GM21529 (cell line): ENCODE data around the gene SND1.
A peak's percentile ranks its signal among the peaks of the same experiment; 100 is the strongest.

ENCODE experiments used
- ATAC-seq: cut with Tn5 transposase; IDR thresholded peaks from one replicate; pipeline ENCODE4 v1.9.1; 2021; ENCODE audit not compliant: unreplicated experiment

The SND1 gene

DNA sequence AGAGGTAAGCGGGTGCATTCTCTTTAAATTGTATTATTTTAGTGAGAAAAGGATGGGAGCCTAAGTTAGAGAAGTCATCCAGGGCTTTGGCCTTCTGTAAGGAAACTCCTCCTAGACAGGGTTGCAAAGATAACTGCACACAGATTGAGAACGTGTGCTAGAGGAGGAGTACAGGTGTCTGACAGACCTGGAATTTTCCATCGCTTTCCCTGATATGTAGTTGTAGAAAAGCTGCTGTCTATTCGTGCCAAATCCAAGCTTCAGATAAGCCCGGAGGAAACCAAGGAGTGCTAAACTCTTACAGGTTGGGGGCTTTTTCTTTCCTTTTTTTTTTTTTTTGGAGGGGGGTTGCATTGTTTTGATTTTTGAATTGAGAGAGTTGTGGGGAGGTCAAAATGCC lies 356.1 kb downstream of the SND1 start:
- ATAC-seq: no peak

DNA sequence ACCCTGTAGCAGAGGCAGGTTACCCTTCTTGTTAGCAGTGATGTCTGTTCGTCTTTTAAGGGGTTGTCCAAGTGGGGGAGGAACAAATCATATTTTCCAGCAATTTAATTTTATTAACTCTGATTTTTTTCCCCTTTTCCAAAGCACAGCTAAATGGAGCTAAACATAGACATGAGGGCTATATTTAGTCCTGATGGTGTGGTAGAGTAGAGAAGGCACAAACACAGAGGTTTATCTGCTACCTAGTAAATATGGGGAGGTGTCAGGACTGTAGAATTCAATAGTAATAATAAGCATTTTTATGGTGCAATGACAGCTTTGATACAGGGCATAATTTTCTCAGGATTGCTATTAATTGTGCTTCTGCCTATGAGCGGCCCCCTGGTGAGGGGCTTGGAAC lies 356.8 kb downstream of the SND1 start:
- ATAC-seq: no peak

DNA sequence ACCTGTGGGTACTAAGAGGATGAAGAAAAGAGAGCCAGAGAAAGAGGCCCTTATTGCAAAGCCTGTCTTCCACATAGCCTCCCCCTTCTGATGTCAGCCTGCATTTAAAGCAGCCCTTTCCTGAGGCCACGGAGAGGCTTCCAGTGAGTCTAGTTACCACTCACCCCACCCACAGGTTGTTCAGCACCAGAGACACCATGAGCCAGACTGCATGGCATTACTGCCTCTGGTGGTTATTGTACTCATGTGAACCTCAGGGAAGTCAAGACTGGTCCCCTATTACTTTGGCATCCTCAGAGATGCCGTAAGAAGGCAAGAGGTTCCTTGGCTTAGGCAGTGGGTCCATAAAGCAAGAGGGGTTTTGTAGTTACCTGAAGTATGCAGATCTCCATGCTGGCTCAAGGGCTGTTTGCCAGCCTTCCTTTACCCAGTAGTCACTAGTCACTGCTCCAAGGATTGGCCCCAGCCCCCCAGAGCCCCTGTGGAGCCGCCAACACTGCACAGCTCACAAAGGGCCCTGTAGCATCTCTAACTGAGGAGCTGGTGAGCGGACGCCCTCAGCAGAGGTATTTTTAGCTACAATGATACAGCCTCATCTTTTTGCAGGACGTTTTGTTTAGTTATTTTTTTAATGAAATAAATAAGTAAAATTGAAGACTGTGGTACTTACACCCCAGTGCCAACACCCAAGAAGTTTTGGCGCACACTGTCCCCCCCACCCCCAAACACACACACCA lies 358.6 kb downstream of the SND1 start:
- no peak for ATAC-seq

- no peak for ATAC-seq
Measured at GRCh38 chr7:128011131-128011661, 359.2 kb downstream of the SND1 start.

- no peak for ATAC-seq
Measured at GRCh38 chr7:128014811-128015210, 362.8 kb downstream of the SND1 start.

DNA sequence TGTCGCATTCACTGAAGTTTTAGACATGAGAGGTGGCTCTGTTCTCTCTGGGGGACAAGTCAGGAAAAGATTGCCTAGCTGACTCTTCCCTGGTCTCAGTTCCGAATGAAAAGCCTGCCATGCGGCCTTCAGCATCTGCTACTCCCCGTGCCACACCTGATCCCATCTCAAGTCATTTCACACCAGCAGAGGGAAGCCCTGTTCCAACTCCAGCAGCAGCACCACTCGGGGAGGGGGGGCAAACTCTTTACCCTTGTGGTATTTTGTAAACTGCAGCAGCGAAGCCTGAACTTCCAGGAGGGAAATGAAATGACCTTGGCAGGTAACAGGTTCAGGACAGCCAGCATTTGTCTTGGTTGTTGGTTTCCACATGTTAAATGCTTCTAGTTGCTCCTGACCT lies 365.5 kb downstream of the SND1 start:
- no peak for ATAC-seq

GRCh38 chr7:128017862-128018845 lies 366.2 kb downstream of the SND1 start:
- ATAC-seq: no peak

DNA sequence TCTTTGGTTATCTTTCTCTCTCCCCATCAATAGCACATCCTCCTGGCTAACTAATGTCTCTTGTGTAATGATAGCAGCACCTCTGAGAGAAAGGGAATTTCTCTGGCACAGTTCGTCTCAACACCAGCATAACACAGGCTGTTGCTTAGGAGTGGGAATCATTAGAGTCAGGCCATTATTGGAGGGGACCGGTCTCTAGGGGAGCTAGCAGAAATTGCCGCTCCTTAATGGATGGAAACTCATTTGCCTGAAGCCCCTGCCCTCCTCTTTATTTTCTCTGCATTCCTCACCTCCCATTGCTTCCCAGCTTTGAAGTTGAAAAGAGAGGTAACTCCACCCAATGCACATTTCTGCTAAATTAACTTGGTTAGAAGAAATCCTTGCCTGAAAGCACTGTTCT lies 367.3 kb downstream of the SND1 start:
- no peak for ATAC-seq

- ATAC-seq: no peak
Measured at GRCh38 chr7:128020159-128020558, 368.2 kb downstream of the SND1 start.

DNA sequence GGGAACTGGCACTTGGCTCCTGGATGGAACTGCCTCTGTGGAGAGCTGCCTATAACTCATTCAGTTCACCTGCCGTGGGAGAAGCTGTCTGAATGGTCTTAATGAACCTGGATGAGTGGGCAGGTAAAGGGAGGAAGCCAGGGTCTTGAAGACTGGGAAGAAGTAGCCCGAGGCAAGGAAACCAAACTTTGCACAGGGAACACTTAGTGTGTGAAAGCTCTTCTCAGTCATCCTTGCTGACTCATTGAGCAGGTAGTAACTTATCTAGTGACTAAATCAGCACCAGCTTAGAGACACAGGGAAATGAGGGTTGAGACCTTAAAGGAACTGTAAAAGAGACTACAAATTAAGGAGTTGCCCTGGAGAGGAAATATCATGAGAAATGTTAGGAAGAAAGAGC lies 369.4 kb downstream of the SND1 start:
- ATAC-seq: no peak

DNA sequence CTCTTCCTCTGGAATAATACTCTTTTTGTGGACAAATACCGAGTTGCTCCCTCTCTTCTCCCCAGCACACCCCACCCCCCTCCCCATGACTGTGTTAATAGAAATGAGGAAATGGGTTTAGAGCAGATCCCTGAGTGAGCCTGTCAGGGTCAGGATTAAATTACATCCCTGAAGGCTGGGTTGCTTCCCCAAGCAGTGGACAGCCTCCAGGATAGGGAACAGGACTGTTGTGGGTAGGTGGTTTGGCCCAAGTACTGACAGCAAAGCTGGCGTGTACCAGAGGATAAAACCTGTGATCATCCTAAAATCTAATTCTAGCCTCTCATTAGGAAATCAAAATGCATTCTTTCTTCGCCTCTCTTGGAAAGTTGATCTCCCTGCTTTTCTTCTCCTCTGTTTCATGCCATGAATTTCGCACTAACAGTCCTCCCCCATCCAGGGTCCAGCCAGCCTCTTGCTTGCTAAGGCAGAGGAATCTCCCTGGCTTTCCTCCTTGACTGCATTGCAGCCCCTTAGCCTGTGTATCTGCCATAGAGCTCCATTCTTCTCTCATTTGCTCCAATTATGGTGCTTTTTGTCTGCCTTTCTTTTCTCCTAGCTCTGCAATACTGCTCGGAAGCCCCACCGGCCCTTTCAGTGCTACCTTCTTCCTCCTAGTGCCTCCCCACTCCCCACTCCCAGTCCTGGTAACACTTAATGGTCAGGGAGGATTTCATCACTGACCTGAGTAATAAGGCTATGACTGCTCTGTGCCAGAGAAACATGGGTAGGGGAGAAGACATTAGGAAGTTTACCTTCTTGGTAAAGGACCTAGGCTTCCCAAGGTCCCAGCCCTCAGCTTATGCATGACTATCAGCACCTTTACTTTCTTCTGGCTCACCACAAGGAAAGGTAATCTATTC lies 370.9 kb downstream of the SND1 start:
- no peak for ATAC-seq

- no peak for ATAC-seq
Measured at GRCh38 chr7:128024151-128024550, 372.2 kb downstream of the SND1 start.

- ATAC-seq: no peak
Measured at GRCh38 chr7:128025380-128025779, 373.4 kb downstream of the SND1 start.

GRCh38 chr7:128025819-128026218 lies 373.8 kb downstream of the SND1 start:
- ATAC-seq: no peak

DNA sequence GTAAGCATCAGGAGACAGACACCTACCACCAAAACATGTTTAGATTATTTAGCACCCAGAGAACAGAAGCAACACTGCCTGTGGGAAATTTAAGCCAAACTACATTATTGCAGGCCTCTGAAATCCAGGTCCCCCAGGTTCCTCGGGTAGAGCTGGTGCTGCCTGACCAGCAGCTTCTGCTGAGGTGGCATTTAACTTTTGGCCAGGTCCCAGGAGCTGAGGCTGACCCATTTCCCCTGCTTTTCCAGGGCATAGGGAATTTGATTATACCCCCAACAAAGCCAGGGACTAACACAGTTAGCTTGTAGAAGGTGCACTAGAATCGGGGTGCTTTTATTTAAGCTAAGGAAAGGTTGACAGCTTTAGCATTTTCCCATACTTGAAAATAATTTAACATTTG lies 374.6 kb downstream of the SND1 start:
- no peak for ATAC-seq

- ATAC-seq: no peak
Measured at GRCh38 chr7:128027485-128027980, 375.5 kb downstream of the SND1 start.

DNA sequence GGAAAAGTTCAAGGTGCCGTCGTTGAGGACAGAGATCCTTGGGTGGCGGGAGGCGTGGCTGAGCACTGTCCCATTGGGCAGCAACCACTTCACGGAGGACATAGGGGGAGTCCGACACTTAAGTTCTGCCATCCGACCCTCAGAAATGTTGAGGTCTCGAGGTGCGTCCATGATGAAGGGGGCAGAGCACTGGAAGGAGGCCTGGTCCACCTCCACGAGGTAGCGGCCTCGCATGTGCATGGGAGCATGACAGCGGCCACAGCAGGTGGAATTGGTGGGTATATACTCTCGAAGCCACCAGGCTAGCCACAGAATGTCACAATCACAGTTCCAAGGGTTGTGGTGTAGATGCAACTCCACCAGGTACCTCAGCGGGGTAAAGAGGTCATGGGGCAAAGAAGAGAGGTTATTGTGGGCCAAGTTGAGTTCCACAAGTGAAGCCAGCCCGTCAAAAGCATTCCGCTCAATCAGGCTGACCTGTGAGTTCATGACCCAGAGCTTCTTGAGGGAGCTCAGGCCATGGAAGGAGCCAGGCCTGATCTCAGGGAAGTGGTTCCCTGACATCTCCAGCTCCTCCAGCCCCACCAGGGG lies 377.5 kb downstream of the SND1 start:
- no peak for ATAC-seq

DNA sequence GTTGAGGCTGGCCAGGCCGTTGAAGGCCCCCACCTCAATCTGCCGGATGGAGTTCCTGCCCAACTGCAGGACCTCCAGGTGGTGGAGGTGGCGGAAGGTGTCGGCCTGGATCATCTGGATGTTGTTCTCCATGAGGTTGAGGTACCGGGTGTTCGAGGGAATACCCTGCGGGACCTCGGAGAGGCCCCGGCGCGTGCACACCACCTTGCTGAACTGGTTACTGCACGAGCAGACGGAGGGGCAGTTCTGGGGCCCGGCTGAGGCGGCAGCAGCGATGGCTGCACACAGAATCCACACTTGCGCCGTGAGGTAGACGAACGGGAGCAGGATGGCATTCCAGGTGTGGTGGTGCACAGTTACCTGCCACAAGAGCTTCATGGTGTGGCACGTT lies 378.3 kb downstream of the SND1 start:
- no peak for ATAC-seq

DNA sequence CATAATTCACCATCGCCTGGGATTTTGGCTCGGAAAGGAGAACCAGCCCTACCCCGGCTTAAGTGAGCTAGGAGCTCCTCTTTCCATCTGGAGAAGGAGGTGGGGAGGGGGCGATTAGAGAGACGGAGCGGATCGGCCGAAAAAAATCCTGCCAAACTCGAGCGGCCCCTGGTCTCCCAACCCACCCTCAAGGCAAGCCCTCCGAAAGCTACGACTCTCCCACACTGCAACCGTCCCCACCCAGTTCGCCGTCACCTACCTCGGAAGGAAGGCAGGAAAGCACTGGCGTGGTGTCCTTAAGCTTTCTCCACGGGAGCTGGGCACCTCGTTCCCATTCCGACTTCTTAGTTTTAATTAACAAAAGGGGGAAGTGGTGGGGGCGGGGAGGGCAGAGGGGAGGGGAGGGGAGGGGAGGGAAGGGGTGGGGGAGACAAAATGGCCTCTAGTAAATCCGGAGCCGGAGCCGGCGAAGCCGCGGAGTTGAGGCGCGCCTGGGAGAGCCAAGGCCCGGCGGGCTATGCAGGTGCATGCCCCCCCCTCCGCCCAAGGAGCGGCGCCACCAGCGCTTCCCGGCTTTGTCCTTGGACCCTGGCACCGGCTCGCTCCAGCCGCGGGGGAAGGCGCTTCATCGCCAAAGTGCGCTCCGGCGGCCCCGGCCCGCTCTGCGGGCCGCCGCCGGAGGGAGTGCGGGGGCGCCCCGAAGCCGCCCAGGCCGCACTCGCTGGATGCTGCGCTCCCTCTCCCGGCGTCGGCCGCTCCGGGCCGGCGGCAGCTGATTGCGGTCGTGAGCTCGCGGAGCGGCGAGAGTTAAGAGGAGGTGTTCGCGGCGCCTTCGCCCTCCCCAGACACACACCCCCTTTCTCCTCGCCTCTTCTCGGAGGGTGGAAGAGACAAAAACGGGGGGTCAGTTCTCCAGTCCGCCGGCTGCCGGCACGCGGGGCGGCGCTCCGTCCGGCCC lies 378.9 kb downstream of the SND1 start, which contains the start of gene LRRC4:
LRRC4 (minus strand) TSS at position 784 of the 958 bp plus-strand sequence. CDS start 797 bp downstream, outside the sequence.
- peak; percentile 43 for ATAC-seq
